GM18498 (cell line): ENCODE results near the gene KHDRBS2.
"Not testable (repeated sequence)": the region's sequence is repeated elsewhere in the genome, so short reads cannot be mapped to it uniquely, and the experiment has no call there.

Experiments
- ATAC-seq: cut with Tn5 transposase; IDR thresholded peaks from one replicate; pipeline ENCODE4 v1.9.1; 2021; ENCODE audit warnings: mild to moderate bottlenecking, moderate library complexity; ENCODE audit not compliant: unreplicated experiment

KHDRBS2 gene

GRCh38 chr6:61886608-61887259 lies 399.3 kb downstream of the KHDRBS2 start:
- no peak for ATAC-seq

- no peak for ATAC-seq
These were observed 416.2 kb downstream of the KHDRBS2 start for GRCh38 chr6:61869632-61870400.

GRCh38 chr6:61868507-61869080 lies 417.4 kb downstream of the KHDRBS2 start:
- no peak for ATAC-seq

- ATAC-seq: no peak
These were observed 418.4 kb downstream of the KHDRBS2 start for GRCh38 chr6:61867635-61868034.

- ATAC-seq: no peak
These were observed 428.5 kb downstream of the KHDRBS2 start for GRCh38 chr6:61857541-61857940.

GRCh38 chr6:61841958-61842357 lies 444.1 kb downstream of the KHDRBS2 start:
- no peak for ATAC-seq

GRCh38 chr6:61835237-61835636 lies 450.8 kb downstream of the KHDRBS2 start:
- no peak for ATAC-seq

- no peak for ATAC-seq
These were observed 452.8 kb downstream of the KHDRBS2 start for GRCh38 chr6:61833176-61833755.

GRCh38 chr6:61817716-61818115 lies 468.3 kb downstream of the KHDRBS2 start:
- ATAC-seq: no peak

GRCh38 chr6:61810047-61810446 lies 476.0 kb downstream of the KHDRBS2 start:
- no peak for ATAC-seq

- peak; percentile 69 for ATAC-seq
These were observed 476.9 kb downstream of the KHDRBS2 start for GRCh38 chr6:61809004-61809595.

GRCh38 chr6:61787998-61788397 lies 498.0 kb downstream of the KHDRBS2 start:
- ATAC-seq: no peak

- ATAC-seq: not testable (repeated sequence)
These were observed 516.6 kb downstream of the KHDRBS2 start for GRCh38 chr6:61769446-61769845.

- no peak for ATAC-seq
These were observed 530.3 kb downstream of the KHDRBS2 start for GRCh38 chr6:61755739-61756138.

GRCh38 chr6:61751986-61752385 lies 534.0 kb downstream of the KHDRBS2 start:
- ATAC-seq: no peak

GRCh38 chr6:61745994-61746393 lies 540.0 kb downstream of the KHDRBS2 start:
- no peak for ATAC-seq

- no peak for ATAC-seq
These were observed 574.2 kb downstream of the KHDRBS2 start for GRCh38 chr6:61711849-61712248.

- no peak for ATAC-seq
These were observed 597.9 kb downstream of the KHDRBS2 start for GRCh38 chr6:61688165-61688564.

- ATAC-seq: no peak
These were observed 603.5 kb downstream of the KHDRBS2 start for GRCh38 chr6:61682562-61682961.

GRCh38 chr6:61679625-61680024 lies 606.4 kb downstream of the KHDRBS2 start:
- ATAC-seq: no peak

- no peak for ATAC-seq
These were observed 610.3 kb downstream of the KHDRBS2 start for GRCh38 chr6:61675734-61676133.
